GM19238 (cell line): Measurements from ENCODE around the gene LMNTD2.

Source experiments
- DNase-seq: peaks from one replicate; pipeline ENCODE4 v3.0.0; 2011; ENCODE audit warnings: low spot score; ENCODE audit not compliant: insufficient read length

LMNTD2 gene, protein sequence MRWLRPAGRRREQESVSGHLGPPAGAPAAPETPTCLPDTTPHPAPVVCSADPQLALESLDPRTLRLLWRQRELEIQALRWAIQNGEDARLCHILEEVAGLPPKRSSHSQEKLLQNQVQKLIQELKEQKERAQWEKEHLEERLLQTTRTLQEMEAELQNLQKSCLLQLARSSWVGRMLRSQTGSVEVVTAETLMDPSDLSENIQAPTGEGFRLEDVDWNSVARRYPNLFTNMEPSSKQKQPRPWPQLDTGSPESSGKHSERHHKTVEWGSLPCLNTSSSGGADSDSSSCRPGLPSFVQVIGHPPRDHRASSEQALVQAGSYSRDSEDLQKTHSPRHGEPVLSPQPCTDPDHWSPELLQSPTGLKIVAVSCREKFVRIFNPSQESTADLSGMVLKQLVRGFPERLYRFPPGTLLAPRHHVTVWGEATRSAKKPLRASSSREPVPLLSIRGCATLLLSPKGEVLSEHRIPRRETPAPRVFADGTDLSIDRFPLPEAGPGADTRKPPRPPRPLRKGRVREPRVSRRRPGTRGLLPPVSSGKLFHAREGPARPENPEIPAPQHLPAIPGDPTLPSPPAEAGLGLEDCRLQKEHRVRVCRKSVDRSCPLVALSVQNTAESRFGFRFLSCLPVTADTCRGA

DNA sequence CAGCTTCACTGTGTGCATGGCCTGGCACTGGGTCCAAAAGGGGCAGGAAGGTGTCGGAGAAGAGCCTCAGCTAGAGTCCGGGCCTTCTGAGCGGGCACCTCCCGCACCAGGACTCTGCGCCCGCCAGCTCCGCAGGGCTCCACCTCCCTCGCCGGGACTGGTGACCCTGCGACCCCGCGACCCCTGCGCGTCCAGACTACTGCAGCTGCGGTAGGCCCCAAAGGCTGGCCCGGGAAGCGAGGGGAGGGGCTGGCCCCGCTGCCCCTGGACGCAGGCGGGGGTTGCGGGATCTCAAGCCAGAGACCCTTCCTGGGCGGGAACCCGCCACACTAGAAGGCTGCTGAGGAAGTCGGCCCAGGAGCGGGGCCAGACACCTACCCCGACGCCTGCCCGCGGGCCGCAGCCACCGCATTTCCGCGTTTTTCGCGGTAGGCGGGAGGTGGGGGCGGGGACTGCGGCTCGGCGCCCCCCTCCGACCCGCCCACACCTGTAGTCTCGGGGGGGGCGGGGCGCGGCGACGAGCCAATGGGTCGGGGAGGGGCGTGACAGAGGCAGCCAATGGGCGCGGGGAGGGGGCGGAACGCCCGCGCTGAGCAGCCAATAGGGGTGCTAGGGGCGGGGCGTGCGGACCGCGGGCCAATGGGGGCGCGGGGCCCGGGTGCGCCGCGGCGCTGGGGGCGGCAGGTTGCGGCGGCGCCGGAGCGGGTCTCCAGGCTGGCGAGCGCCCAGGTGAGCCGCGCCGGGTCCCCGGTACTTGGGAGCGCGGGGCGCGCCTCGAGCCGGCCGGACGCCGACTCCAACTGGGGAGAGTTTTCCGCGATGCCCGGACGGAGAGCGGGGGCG is at the start of gene LMNTD2, which contains the start of gene RASSF7:
LMNTD2 (minus strand) TSS at position 434 of the 843 bp plus-strand sequence; CDS start at position 412, 22 bp downstream.
RASSF7 (plus strand) TSS at position 666 of the 843 bp plus-strand sequence. CDS start 799 bp downstream, outside the sequence.
- DNase-seq: peak; percentile 100

DNA sequence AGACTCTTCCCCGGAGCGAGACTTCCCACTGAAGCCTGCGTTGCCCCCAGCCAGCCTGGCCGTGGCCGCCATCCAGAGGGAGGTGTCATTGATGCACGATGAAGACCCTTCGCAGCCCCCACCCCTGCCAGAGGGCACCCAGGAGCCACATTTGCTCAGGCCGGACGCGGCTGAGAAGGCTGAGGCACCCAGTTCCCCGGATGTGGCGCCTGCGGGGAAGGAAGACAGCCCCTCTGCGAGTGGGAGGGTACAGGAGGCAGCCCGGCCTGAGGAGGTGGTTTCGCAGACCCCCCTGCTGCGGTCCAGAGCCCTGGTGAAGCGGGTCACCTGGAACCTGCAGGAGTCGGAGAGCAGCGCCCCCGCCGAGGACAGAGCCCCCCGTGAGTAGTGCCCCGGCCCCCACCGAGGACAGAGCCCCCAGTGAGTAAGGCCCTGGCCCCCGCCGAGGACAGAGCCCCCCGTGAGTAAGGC is 48.8 kb upstream of the LMNTD2 start:
- DNase-seq: no peak

DNA sequence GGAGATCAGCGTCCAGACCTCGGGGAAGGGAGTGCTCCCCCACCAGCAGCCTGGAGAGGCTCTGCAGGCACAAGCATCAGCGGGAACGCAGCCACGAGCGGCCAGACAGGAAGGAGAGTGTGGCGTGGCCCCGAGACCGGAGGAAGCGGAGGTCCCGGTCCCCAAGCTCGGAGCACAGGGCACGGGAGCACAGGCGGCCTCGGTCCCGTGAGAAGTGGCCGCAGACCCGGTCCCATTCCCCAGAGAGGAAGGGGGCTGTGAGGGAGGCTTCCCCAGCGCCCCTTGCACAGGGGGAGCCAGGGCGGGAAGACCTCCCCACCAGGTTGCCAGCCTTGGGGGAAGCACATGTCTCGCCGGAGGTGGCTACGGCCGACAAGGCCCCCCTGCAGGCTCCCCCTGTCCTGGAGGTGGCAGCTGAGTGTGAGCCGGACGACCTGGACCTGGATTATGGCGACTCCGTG is 48.3 kb upstream of the LMNTD2 start:
- no peak for DNase-seq

DNA sequence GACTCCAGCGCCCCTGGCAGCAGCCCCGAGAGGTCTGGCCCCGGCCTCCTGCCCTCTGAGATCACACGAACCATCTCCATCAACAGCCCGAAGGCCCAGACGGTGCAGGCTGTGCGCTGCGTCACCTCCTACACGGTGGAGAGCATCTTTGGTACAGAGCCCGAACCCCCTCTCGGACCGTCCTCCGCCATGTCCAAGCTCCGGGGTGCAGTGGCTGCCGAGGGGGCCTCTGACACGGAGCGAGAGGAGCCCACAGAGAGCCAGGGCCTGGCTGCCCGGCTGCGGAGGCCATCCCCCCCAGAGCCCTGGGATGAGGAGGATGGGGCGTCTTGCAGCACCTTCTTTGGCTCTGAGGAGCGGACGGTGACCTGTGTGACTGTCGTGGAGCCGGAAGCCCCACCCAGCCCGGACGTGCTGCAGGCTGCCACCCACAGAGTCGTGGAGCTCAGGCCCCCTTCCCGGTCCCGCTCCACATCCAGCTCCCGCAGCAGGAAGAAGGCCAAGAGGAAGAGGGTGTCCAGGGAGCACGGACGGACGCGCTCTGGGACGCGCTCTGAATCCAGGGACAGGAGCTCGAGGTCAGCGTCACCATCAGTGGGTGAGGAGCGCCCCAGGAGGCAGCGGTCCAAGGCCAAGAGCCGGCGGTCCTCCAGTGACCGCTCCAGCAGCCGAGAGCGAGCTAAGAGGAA is 47.6 kb upstream of the LMNTD2 start:
- no peak for DNase-seq

DNA sequence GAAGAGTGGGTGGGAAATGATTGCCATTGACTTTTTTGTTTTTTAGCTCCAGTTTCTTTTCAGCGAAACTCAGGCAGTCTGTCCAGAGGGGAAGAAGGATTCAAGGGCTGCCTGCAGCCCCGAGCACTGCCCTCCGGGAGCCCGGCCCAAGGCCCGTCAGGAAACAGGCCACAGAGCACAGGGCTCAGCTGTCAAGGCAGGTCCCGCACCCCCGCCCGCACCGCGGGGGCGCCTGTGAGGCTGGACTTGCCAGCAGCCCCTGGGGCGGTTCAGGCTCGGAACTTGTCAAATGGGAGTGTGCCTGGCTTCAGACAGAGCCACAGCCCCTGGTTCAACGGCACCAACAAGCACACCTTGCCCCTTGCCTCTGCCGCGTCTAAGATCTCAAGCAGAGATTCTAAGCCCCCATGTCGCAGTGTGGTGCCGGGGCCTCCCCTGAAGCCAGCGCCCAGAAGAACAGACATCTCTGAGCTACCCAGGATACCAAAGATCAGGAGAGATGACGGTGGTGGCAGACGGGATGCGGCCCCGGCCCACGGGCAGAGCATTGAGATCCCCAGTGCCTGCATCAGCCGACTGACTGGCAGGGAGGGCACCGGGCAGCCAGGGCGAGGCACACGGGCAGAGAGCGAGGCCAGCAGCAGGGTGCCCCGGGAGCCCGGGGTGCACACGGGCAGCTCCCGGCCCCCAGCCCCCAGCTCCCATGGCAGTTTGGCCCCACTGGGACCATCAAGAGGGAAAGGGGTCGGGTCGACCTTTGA is 46.7 kb upstream of the LMNTD2 start:
- DNase-seq: no peak

DNA sequence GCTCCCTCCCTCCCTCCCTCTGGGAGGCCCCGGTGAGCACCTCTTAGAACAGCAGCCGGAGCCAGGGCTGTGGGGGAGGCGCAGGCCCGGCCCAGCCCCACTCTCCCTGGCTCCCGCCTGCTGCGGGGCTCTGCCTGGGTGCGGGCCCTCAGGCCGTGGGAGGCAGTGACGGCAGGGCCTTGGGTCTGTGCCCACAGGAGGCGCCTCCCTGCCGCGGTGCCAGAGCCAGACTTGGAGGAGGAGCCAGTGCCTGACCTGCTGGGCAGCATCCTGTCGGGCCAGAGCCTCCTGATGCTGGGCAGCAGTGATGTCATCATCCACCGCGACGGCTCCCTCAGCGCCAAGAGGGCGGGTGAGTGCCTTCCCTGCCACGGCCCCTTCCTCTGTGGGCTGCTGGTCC is 45.7 kb upstream of the LMNTD2 start:
- no peak for DNase-seq

DNA sequence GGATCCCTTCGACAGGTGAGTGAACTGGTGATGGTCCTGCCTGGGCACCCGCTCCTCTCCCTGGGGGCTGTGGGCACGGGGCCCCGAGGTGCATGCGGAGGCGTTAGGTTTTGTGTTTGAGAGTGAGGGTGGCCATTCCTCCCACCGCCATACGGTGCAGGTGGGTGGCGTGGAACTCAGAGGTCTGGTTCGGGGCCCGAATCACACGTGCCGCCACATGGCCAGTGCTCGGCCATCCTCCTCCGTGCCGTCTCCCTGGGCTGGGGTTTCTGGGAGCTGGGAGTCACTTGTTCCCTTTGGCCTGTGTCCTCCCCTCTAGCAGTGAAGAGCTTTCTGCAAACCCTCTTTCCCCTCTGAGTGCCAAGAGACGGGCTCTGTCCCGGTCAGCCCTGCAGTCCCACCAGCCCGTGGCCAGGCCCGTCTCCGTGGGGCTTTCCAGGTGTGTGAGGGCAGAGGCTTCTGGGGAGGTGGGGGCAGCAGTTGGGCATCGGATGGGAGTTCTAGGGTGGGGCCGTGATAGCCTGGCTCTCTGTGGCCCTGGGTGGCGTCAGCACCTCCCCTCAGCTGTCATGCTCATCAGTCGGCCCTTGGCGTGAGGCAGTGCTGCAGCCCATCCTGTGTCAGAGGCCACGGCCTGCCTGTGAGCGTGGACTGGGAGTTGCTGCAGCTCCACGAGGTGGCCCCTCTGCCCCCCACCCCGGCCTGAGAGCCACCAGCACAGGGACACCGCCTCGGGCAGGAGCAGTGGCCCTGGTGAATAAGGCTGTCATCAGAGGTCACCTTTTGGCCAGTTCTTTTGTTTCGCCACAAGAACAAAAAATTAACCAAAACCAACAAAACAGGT is 45.0 kb upstream of the LMNTD2 start:
- no peak for DNase-seq

DNA sequence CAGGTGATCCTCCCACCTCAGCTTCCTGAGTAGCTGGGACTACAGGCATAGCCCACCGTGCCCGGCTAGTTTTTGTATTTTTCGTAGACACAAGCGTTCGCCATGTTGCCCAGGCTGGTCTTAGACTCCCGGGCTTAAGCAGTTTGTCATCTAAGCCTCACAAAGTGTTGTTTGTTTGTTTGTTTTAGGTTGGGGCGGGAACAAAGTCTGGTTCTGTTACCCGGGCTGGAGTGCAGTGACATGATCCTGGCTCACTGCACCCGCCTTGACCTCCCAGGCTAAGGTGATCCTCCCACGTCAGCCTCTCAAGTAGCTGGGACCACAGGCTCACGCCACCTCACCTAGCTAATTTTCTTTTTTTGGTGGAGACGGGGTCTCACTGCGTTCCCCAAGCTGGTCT is 42.6 kb upstream of the LMNTD2 start:
- no peak for DNase-seq

DNA sequence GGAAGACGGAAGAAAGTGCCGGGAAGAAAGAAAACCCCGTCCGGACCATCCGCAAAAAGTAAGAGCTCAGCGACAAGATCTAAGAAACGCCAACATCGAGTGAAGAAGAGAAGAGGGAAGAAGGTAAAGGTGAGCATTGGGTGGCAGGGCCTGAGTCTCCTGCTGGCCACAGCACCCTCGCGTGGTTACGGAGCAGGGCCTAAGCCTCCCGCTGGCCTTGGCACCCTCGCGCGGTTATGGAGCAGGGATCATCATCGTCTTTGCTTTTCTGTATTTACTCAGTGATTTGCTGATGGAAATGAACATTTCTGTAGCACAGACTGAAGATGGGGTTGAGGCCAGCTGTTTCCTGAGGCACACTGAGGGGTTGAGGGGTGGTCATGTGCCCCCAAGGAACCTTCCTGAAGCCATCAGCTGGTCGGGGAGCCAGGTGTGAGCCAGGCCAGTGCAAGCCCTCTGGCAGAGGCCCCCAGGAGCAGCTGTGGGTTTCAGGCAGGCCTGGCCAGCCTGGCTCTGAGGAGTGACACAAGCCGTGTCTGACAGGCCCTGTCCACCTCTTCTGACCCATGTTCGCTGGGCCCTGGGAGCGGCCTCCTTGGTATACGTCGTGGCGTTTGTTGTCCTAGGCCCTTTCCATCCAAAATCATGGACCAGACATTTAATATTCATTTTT is 41.2 kb upstream of the LMNTD2 start:
- DNase-seq: no peak

DNA sequence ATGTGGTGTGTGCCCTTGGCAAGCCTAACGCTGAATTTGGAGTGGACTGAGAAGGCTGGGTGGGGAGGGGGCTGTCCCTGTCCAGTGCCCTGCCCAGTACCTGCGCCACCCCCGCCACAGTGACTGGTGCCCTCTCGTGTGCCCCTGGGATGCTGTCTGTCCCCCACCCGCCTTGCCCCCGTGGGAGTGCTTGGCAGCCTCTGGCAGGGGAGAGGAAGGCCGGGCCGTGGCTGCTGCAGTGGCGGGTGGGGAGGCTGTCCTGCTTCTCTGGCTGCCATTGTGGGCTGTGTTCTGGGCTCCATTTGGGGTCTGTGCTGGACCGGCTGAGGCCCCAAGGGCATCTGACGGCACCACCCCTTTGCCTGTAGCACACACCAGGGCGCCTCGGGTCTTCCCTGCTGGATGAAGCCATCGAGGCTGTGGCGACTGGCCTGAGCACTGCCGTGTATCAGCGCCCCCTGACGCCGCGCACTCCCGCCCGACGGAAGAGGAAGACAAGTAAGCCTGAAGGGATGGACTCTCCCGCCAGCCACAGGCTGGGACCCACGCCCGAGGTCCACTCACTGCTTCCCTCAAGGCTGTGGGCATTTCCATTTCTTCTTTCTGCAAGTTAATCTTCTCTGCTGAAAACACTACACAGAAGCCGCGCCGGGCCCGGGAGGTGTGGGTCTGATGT is 37.6 kb upstream of the LMNTD2 start:
- DNase-seq: no peak

DNA sequence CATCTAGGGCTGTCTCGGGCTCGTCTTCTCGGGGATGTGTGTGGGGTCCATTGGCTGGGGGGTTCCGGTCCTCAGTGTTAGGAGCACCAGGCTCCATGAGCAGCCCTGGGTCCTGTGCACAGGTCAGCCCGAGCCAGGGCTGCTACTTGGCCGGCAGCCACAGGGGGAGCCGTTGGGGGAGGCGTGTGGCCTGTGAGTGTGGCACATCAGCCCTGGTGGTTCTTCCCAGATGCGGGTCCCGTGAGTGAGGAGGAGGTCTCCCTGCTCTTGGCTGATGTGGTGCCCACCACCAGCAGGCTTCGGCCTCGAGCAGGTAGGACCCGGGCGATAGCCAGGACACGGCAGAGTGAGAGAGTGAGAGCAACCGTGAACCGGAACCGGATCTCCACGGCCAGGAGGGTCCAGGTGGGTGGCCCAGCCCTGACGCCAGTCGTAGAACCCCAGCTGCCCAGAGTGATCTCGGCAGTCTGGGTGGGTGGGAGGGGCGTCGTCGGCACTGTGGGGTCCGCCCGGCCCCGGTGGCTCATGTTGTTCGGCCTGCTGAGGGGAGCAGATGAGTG is 36.7 kb upstream of the LMNTD2 start:
- DNase-seq: no peak

DNA sequence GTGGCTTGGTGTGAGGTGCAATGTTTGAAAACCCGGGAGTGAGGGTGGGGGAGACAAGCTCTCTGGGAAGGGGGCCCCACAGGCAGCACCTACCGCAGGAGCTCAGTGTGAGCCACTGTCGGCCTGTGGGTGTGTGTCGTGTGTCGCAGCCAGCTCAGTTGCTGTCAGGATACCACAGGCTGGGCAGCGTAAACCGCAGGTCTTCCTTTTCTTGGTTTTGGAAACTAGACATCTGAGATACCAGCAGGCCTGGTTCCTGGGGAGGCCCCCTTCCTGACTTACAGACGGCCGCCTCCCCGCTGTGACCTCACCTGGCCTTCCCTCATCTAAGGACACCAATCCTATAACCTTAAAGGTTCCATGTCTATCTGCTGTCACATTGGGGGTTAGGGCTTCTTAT is 35.8 kb upstream of the LMNTD2 start:
- DNase-seq: no peak

DNA sequence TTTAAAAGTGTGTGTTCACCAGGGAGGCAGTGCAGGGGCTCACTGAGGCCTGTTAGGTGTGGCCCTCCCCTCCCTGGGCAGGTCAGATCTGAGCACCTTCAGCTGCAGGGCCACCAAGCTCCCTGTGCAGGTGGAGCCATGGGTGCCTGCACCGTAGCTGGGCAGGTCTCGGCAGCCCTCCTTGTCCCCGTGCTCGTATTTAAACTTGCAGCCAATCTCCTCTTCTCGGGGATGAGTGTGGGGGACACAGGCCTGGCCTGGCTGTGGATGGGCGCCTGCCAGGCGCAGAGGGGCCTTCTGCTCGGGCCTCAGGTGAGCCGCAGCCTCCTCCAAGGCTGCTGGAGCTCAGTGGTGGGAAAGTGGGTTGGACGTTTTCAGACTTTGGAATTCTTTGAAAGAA is 34.9 kb upstream of the LMNTD2 start:
- DNase-seq: no peak

DNA sequence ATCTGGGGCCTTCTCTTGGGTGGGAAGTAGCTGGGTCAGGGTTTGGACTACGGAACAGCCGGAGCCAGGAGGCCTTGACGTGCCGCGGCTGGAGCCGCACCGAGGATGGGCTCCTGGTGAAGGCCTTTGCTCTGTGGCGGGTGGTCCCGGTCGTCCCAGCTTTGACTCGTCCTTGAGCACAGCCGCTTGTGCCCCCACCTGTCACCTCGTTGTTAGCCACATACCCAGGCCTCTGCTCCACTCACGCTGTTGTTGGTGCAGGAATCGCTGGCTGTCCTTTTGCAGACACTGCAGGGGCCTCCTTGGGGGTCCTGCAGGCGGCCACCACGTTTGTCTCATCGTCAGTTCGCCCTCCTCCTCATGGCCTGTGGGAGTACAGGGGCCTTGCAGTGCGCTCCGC is 32.8 kb upstream of the LMNTD2 start:
- no peak for DNase-seq

DNA sequence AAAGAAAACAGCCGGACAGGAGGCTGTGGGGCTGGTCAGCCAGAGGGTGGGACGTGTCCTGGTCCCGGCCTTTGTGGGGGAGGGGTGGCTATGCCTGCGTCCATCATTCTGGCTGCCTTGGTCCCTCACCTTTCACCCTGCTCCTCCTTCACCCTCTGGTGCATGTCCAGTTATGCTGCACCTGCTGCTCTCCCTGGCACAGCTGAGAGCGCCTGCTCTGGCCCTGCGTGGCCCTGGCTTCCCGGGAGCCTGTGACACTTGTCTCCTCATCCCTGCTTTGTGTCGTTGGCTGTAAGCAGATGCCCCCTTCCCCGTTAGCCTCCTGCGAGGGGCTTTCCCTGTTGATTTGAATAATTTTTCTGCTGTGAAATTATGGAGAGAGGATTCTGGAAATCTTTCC is 32.4 kb upstream of the LMNTD2 start:
- no peak for DNase-seq

DNA sequence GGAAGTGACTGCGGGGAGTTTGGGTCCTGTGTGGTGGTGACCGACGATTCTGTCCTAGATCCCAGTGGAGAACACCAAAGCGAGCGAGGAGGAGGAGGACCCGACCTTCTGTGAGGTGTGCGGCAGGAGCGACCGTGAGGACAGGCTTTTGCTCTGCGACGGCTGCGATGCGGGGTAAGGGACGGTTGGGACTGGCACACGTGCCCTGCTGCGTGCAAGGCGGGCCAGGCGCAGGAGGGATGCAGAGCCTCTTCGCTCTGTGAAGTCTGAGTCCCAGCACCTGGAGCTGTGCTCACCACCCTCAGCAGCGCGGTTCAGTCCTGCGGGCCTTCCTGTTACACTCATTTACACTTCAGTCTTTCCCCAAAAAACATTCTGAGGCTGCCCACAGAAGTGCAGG is 32.0 kb upstream of the LMNTD2 start:
- DNase-seq: no peak

DNA sequence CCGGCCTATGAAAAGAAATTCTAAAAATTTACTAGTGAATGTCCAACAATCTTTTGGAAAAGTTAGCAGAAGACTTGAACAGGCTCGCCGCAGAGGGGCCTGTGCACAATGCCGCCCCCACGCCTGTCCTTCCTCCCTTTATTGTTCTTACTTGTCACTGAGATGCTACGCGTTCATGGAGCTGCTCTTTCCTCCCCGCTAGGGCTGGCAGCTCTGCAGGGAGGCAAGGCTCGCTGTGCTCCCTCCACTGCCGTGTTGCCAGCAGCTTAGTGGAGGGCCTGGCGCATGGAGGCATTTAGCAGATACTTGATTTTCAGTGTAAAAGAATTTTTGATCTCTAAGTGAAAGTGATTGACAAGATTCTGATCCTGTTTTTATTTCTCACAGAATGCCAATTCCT is 30.5 kb upstream of the LMNTD2 start:
- no peak for DNase-seq

DNA sequence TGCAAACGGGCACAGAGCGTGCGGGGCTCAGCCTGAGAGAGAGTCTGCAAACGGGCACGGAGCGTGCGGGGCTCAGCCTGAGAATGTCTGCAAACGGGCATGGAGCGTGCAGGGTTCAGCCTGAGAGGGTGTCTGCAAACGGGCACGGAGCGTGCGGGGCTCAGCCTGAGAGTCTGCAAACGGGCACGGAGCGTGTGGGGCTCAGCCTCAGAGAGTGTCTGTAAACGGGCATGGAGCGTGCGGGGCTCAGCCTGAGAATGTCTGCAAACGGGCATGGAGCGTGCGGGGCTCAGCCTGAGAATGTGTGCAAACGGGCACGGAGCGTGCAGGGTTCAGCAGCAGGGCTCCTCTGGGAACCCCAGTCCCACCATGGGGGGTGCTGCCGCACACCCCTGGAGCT is 29.3 kb upstream of the LMNTD2 start:
- no peak for DNase-seq
